ENCODE data around the gene AMHR2. TPM values are rescaled to one million over a fixed set of nuclear protein-coding genes. Genes with fewer than 3 reads are reported as not detected.

AMHR2 gene
- total RNA-seq, 2 experiments from 2014 or later: not detected

GRCh38 chr12:53450936-53451335 lies 27.3 kb downstream of the AMHR2 start:
- no peak for ATAC-seq (ENCODE audit: low read depth)
- H3K36me3 Mint-ChIP-seq: peaks cover 38% of the 10 kb centered on the region
- H3K4me1 Mint-ChIP-seq: peaks cover 25% of the 10 kb centered on the region
- POLR2A ChIA-PET: interaction anchor here (0.6 to 1.2 kb wide), 2 partner anchors 9 to 50 kb away, joined by 3 to 4 read pairs; partner anchors contain the start of gene TARBP2
- no peaks in the 10 kb centered on the region for H3K27me3 Mint-ChIP-seq
- H3K9me3 Mint-ChIP-seq: no peaks in the 10 kb centered on the region
- H3K4me3 Mint-ChIP-seq: no peak overlapping the region
- H3K27ac Mint-ChIP-seq: no peak overlapping the region
- no peak for DNase-seq

DNA sequence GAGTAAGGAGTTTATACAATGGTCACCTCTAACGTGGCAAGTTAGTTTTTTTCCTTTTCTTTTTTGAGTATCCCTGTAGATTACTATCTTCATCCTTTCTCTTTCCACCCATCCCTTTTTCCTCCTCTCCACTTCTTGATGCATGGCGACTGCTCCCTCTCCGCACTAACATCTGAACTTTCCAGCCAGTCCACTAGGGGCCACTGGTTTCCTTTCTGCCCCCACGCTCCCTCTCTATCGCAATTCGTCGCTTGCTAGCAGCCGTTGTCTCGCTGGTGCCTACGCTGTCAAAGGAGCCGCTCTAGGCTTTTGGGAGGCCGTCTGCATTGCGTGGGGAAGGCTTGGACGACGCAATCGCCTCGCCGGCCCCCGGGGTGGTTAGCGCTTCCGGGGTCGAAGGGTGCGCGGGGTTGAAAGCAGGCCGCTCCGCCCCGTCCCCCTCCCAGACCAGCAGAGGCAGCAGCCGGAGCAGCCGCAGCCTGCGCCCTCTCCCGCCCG lies 28.1 kb downstream of the AMHR2 start, which contains the start of gene PCBP2:
TSS of gene PCBP2 (plus strand) at position 442 of the 498 bp plus-strand sequence. CDS start 2,699 bp downstream, outside the sequence.
- H3K27ac Mint-ChIP-seq: peak within 1 kb of the TSS; percentile 100
- H3K4me1 Mint-ChIP-seq: peaks cover 25% of the 10 kb centered on the region
- POLR2A ChIA-PET: interaction anchor here (0.6 kb wide), 1 partner anchor 8 kb away, joined by 3 read pairs; no protein-coding TSS in a partner anchor
- peak within 1 kb of the TSS; percentile 97 for H3K4me3 Mint-ChIP-seq
- no peaks in the 10 kb centered on the region for H3K9me3 Mint-ChIP-seq
- DNase-seq: peak; percentile 95
- ATAC-seq (ENCODE audit: low read depth): peak; percentile 99
- peaks cover 36% of the 10 kb centered on the region for H3K36me3 Mint-ChIP-seq
- H3K27me3 Mint-ChIP-seq: no peaks in the 10 kb centered on the region

DNA sequence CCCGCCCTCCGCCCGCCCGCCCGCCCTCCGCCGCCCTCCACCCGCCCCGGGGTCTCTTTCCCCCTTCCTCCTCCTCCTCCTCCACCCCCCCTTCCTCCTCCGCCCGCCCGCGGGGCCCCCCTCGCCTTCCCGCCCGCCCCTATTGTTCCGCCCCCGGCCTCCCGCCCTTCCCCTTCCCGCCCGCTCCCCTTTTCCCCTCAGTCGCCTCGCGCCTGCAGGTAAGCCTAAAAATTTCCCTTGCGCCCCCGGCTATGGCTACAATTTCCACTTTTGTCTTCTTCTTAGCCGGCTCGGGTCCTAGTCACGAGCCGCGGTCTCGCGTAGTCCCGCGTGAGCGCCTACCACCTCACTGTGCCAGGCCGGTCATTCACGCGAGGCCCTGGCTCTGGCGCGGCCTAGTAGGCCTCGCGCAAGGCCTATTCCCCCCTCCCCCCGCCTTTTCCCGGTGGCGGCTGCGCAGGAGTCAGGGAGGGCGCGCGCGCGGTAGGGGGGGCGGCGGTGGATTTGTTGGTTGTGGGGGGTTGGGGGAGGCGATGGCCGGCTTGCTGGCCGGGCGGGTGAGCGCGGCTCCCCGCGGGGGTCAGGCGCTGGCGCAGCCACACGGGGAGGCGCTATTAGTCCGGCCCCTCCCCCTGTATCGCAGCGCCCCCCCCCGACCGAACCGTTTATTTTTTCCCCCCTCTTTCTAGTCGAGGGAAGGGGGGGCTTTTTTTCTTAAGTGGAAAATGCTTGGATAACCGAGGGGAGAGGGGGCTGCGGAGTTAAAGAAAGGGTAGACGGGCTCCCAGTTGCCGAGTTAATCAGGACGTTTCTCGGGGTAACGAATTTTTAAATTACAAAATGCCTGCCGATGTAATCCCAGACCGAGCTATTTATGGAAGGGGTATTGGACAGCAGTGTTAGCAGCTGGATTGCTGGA lies 28.8 kb downstream of the AMHR2 start:
- H3K27me3 Mint-ChIP-seq: no peaks in the 10 kb centered on the region
- H3K36me3 Mint-ChIP-seq: peaks cover 37% of the 10 kb centered on the region
- DNase-seq (peak; percentile 86), ATAC-seq (ENCODE audit: low read depth) (peak; percentile 12)
- H3K4me1 Mint-ChIP-seq: peaks cover 26% of the 10 kb centered on the region
- peak overlapping the region; percentile 100 for H3K27ac Mint-ChIP-seq
- no peaks in the 10 kb centered on the region for H3K9me3 Mint-ChIP-seq
- POLR2A ChIA-PET: interaction anchor here (0.7 to 1.2 kb wide), 6 partner anchors 9 to 500 kb away, joined by 3 to 4 read pairs (median 4); partner anchors contain the start of genes ESPL1 and TARBP2
- H3K4me3 Mint-ChIP-seq: peak overlapping the region; percentile 97

- H3K4me3 Mint-ChIP-seq: peak overlapping the region; percentile 97
- ATAC-seq (ENCODE audit: low read depth) (no peak), DNase-seq (no peak)
- H3K36me3 Mint-ChIP-seq: peaks cover 30% of the 10 kb centered on the region
- peaks cover 23% of the 10 kb centered on the region for H3K4me1 Mint-ChIP-seq
- POLR2A ChIA-PET: interaction anchor here (0.6 to 1.0 kb wide), 2 partner anchors 13 to 72 kb away, joined by 3 read pairs; partner anchors contain the start of gene PRR13
- H3K27ac Mint-ChIP-seq: peak overlapping the region; percentile 100
- H3K9me3 Mint-ChIP-seq: no peaks in the 10 kb centered on the region
- no peaks in the 10 kb centered on the region for H3K27me3 Mint-ChIP-seq
These were observed 30.4 kb downstream of the AMHR2 start for GRCh38 chr12:53453953-53454640.

DNA sequence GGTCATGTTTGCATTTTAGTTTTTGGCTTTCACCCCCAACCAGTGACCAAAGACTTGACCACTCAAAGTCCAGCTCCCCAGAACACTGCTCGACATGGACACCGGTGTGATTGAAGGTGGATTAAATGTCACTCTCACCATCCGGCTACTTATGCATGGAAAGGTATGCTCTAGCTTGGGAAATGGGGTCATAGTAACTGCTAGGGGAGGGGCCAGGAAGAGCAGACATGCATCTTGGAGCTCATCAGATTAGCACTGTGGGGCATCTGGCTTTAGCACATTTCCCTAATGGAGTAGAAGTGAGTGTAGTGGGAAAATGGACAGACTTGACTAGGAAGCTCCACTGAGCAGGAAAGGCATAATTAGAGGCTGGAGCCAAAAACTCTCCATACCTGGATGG lies 31.1 kb downstream of the AMHR2 start:
- no peak for DNase-seq
- Mint-ChIP-seq H3K27ac (peak overlapping the region; percentile 3), H3K4me1 (peaks cover 24% of the 10 kb centered on the region), H3K4me3 (no peak overlapping the region), H3K27me3 (no peaks in the 10 kb centered on the region), H3K36me3 (peaks cover 33% of the 10 kb centered on the region), H3K9me3 (no peaks in the 10 kb centered on the region)
- POLR2A ChIA-PET: interaction anchor here (1.0 kb wide), 1 partner anchor 13 kb away, joined by 3 read pairs; the partner anchor contains the start of gene PRR13
- ATAC-seq (ENCODE audit: low read depth): no peak

DNA sequence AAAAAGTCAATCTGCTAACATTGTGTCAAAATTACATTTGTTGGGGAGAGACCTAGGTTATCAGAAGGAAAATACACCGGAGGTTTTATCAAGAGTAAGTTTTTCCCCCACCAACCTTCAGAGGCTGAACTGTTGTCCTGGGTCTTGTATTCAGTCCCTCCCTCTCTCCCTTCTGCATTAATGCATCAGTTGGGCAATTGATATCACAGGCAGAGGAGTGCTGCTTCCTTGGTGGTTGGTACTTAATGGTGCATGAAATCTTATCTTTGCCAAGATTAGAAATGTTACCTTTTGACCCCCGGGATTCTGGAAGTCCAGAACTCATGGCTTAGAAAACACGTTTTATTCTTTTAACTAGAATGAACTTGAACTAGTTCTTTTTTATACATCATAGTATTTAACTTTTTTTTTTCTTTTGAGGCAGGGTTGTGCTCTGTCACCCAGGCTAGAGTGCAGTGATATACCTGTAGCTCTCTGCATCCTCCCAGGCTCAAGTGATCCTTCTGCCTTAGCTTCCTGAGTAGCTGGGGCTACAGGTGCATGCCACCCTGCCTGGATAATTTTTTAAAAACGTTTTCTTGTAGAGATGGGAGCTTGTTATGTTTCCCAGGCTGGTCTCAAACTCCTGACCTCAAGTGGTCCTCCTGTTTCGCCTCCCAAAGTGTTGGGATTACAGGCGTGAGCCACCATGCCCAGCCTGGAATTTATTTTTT lies 33.2 kb downstream of the AMHR2 start:
- H3K4me1 Mint-ChIP-seq: peaks cover 29% of the 10 kb centered on the region
- ATAC-seq (ENCODE audit: low read depth) (no peak), DNase-seq (no peak)
- H3K27ac Mint-ChIP-seq: no peak overlapping the region
- H3K36me3 Mint-ChIP-seq: peaks cover 48% of the 10 kb centered on the region
- no peak overlapping the region for H3K4me3 Mint-ChIP-seq
- H3K27me3 Mint-ChIP-seq: no peaks in the 10 kb centered on the region
- H3K9me3 Mint-ChIP-seq: no peaks in the 10 kb centered on the region
- POLR2A ChIA-PET: no interaction called here

- H3K36me3 Mint-ChIP-seq: peaks cover 52% of the 10 kb centered on the region
- POLR2A ChIA-PET: interaction anchor here (0.6 kb wide), 1 partner anchor 9 kb away, joined by 5 read pairs; no protein-coding TSS in a partner anchor
- H3K4me1 Mint-ChIP-seq: peaks cover 25% of the 10 kb centered on the region
- no peak for DNase-seq
- no peak overlapping the region for H3K27ac Mint-ChIP-seq
- no peaks in the 10 kb centered on the region for H3K9me3 Mint-ChIP-seq
- H3K4me3 Mint-ChIP-seq: no peak overlapping the region
- H3K27me3 Mint-ChIP-seq: no peaks in the 10 kb centered on the region
- ATAC-seq (ENCODE audit: low read depth): no peak
These were observed 35.4 kb downstream of the AMHR2 start for GRCh38 chr12:53459097-53459496.

GRCh38 chr12:53461059-53461458 lies 37.4 kb downstream of the AMHR2 start:
- H3K9me3 Mint-ChIP-seq: no peaks in the 10 kb centered on the region
- H3K4me3 Mint-ChIP-seq: no peak overlapping the region
- peaks cover 21% of the 10 kb centered on the region for H3K4me1 Mint-ChIP-seq
- no peak for ATAC-seq (ENCODE audit: low read depth)
- POLR2A ChIA-PET: interaction anchor here (1.3 kb wide), 1 partner anchor 8 kb away, joined by 3 read pairs; no protein-coding TSS in a partner anchor
- no peak for DNase-seq
- no peaks in the 10 kb centered on the region for H3K27me3 Mint-ChIP-seq
- H3K27ac Mint-ChIP-seq: peak overlapping the region; percentile 57
- H3K36me3 Mint-ChIP-seq: peaks cover 45% of the 10 kb centered on the region

GRCh38 chr12:53461591-53461990 lies 37.9 kb downstream of the AMHR2 start:
- Mint-ChIP-seq H3K4me3 (no peak overlapping the region), H3K9me3 (no peaks in the 10 kb centered on the region), H3K4me1 (peaks cover 21% of the 10 kb centered on the region), H3K27ac (no peak overlapping the region), H3K36me3 (peaks cover 46% of the 10 kb centered on the region), H3K27me3 (no peaks in the 10 kb centered on the region)
- no peak for DNase-seq
- no peak for ATAC-seq (ENCODE audit: low read depth)
- POLR2A ChIA-PET: interaction anchor here (1.3 kb wide), 1 partner anchor 9 kb away, joined by 3 read pairs; no protein-coding TSS in a partner anchor

DNA sequence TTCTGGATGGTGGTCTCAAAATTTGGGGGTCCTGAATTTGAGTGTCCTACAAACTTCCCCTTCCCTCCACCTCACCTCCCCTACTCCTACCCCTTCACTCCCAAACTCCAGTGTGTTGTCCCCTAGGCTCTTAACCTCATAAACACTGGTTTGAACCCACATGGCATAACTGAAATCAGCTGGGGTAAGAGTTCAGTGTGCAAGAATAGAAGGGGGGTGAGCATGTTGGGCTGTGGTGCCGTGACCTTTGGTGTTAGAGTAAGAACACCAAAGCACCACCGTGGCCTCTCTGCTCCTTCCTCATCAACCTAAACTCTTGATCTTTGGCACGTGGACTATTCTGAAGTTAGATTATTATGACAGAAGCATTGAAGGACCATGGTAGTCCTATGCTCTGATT lies 39.3 kb downstream of the AMHR2 start:
- Mint-ChIP-seq H3K9me3 (no peaks in the 10 kb centered on the region), H3K4me3 (no peak overlapping the region), H3K4me1 (peaks cover 23% of the 10 kb centered on the region), H3K27ac (no peak overlapping the region), H3K27me3 (no peaks in the 10 kb centered on the region), H3K36me3 (peaks cover 47% of the 10 kb centered on the region)
- POLR2A ChIA-PET: interaction anchor here (1.6 kb wide), 1 partner anchor 11 kb away, joined by 4 read pairs; no protein-coding TSS in a partner anchor
- DNase-seq: no peak
- no peak for ATAC-seq (ENCODE audit: low read depth)

GRCh38 chr12:53463802-53464560 lies 40.3 kb downstream of the AMHR2 start:
- H3K9me3 Mint-ChIP-seq: no peaks in the 10 kb centered on the region
- H3K4me3 Mint-ChIP-seq: no peak overlapping the region
- peaks cover 50% of the 10 kb centered on the region for H3K36me3 Mint-ChIP-seq
- no peaks in the 10 kb centered on the region for H3K27me3 Mint-ChIP-seq
- H3K4me1 Mint-ChIP-seq: peaks cover 23% of the 10 kb centered on the region
- ATAC-seq (ENCODE audit: low read depth) (no peak), DNase-seq (no peak)
- POLR2A ChIA-PET: interaction anchor here (0.9 to 1.6 kb wide), 2 partner anchors 10 to 173 kb away, joined by 3 to 4 read pairs; no protein-coding TSS in a partner anchor
- no peak overlapping the region for H3K27ac Mint-ChIP-seq
